BE2C (cell line): ENCODE results near the gene MEGF8.
A peak's percentile ranks its signal among the peaks of the same experiment; 100 is the strongest.

Experiments used
- DNase-seq: peaks from one replicate; pipeline ENCODE4 v3.0.0-alpha.2; 2020
- H3K27me3 ChIP-seq: fragments of 250-450 bp; sonication (Bioruptor Pico); 2 replicates; pipeline ENCODE4 v1.5.1; 2020; ENCODE audit warnings: mild to moderate bottlenecking
- H3K36me3 ChIP-seq: fragments of 250-450 bp; sonication (Bioruptor Pico); 2 replicates; pipeline ENCODE4 v1.5.1; 2020; ENCODE audit warnings: mild to moderate bottlenecking
- H3K4me1 ChIP-seq: fragments of 250-450 bp; sonication (Bioruptor Pico); 2 replicates; pipeline ENCODE4 v1.5.1; 2020
- H3K4me3 ChIP-seq: 2 replicates; pipeline ENCODE4 v1.5.1; 2011; ENCODE audit warnings: low read depth, low read length
- H3K9me3 ChIP-seq: fragments of 250-450 bp; sonication (Bioruptor Pico); 2 replicates; pipeline ENCODE4 v1.5.1; 2020
- CTCF ChIP-seq: IDR thresholded peaks from 2 replicates; pipeline ENCODE4 v1.5.1; 2012; ENCODE audit warnings: mild to moderate bottlenecking, low read depth, low read length

Gene MEGF8

GRCh38 chr19:42407816-42408175 is 82.4 kb downstream of the MEGF8 start:
- H3K36me3 ChIP-seq, result no peaks in the 10 kb centered on the region
- TF ChIP-seq CTCF, result no peak
- no peaks in the 10 kb centered on the region for H3K27me3 ChIP-seq
- peaks cover 9% of the 10 kb centered on the region for H3K4me1 ChIP-seq
- DNase-seq, result no peak
- no peaks in the 10 kb centered on the region for H3K9me3 ChIP-seq
- H3K4me3 ChIP-seq, result no peak overlapping the region

GRCh38 chr19:42409477-42409876 is 84.0 kb downstream of the MEGF8 start:
- no peak for TF ChIP-seq CTCF
- Histone ChIP-seq H3K9me3 (no peaks in the 10 kb centered on the region), H3K4me3 (no peak overlapping the region), H3K27me3 (no peaks in the 10 kb centered on the region), H3K36me3 (no peaks in the 10 kb centered on the region), H3K4me1 (peaks cover 9% of the 10 kb centered on the region)
- DNase-seq, result no peak

- TF ChIP-seq CTCF, result no peak
- Histone ChIP-seq H3K27me3 (no peaks in the 10 kb centered on the region), H3K4me3 (no peak overlapping the region), H3K36me3 (no peaks in the 10 kb centered on the region), H3K4me1 (peaks cover 9% of the 10 kb centered on the region), H3K9me3 (no peaks in the 10 kb centered on the region)
- no peak for DNase-seq
These were observed 84.9 kb downstream of the MEGF8 start for GRCh38 chr19:42410371-42410770.

- Histone ChIP-seq H3K27me3 (no peaks in the 10 kb centered on the region), H3K36me3 (no peaks in the 10 kb centered on the region), H3K9me3 (no peaks in the 10 kb centered on the region), H3K4me3 (no peak overlapping the region), H3K4me1 (peaks cover 9% of the 10 kb centered on the region)
- no peak for DNase-seq
- TF ChIP-seq CTCF, result no peak
These were observed 86.2 kb downstream of the MEGF8 start for GRCh38 chr19:42411581-42412178.

- H3K36me3 ChIP-seq, result no peaks in the 10 kb centered on the region
- peak; percentile 81 for DNase-seq
- peaks cover 9% of the 10 kb centered on the region for H3K4me1 ChIP-seq
- no peak overlapping the region for H3K4me3 ChIP-seq
- H3K9me3 ChIP-seq, result no peaks in the 10 kb centered on the region
- no peaks in the 10 kb centered on the region for H3K27me3 ChIP-seq
- no peak for TF ChIP-seq CTCF
These were observed 86.8 kb downstream of the MEGF8 start for GRCh38 chr19:42412227-42412626.

GRCh38 chr19:42412661-42413076 is 87.2 kb downstream of the MEGF8 start:
- no peak for TF ChIP-seq CTCF
- no peak for DNase-seq
- Histone ChIP-seq H3K4me3 (no peak overlapping the region), H3K36me3 (no peaks in the 10 kb centered on the region), H3K27me3 (no peaks in the 10 kb centered on the region), H3K9me3 (no peaks in the 10 kb centered on the region), H3K4me1 (peaks cover 9% of the 10 kb centered on the region)
